ENCODE measurements around the gene PGLYRP1.
A peak's percentile ranks its signal among the peaks of the same experiment; 100 is the strongest.

The PGLYRP1 gene

DNA sequence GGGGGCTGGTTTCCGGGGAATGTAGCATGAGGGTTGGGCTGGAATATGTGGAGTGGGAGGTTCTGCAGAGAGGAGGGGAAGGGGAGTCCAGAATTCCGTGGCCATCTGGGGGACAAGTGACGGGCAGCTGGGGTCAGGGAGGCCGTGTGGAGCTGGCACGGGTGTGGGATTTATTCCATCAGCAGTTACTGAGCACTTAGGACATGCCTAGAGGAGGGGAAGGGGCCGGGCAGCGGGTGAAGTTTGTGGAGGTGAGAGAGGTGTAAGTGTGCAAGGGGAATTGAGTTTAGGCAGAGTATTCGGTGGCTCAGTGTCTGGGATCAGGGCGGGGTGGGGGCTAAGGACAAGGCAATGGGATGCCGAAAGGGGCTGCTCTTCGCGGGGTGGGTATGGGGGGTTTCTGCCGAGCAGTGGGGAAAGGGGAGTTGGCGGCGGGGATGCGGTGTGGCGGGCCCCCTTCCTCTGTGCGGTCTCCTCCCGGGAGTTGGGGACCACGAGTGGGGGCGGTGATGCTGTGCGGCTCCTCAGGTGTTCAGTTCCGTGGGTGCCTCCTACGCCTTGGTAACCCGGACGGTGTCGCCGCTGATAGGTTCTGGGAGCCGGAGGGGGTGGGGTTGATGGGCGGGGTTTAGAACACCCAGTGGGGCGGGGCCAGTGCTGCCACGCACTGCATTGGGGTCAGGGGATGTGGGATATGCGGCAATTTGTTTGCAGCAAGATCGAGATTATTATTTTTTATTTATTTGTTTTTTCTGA lies 22.2 kb downstream of the PGLYRP1 start:
- DNase-seq = no peak

DNA sequence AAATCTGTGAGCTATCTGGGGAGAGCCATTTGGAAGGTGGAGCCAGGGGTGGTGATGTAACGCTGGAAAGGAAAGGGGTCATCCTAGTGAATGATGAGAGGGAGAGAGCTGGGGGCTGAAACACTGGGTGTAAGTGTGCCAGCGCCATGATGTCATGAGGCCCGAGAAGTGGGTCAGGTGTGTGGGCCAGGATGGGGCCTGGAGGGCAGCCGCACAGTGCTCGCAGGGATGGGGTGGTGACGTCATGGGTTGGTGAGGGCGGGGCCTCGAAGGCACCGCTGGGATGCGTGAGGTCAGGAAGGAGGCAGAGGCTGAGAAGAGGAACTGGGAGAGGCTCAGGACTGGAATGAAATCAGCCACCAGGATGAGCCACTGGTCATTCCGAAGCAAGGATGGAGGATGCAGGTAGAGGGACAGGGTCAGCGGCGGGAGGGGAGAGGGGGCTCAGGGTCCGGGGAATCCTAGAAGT lies 23.2 kb downstream of the PGLYRP1 start:
- DNase-seq = peak; percentile 26 to 59 (median 46)

GRCh38 chr19:45998834-45999233 lies 24.0 kb downstream of the PGLYRP1 start:
- no peak for DNase-seq

DNA sequence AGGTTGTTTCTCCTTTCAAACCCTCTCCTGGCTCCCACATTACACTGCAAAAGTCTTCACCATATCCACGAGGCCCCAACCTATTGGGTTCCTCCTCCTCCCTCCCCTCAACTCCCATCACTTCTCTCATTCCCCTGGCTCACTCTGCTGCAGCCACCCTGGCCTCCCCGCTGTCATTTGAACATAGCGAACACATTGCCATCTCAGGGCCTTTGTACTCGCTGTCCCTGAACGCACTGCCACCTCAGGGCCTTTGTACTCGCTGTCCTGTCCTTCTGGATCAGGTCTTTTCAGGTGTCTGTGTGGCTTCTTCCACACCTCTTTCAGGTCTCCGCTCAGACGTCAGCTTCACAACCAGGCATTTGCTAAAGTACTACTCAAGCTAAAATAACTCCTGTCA lies 25.9 kb downstream of the PGLYRP1 start:
- DNase-seq = no peak

DNA sequence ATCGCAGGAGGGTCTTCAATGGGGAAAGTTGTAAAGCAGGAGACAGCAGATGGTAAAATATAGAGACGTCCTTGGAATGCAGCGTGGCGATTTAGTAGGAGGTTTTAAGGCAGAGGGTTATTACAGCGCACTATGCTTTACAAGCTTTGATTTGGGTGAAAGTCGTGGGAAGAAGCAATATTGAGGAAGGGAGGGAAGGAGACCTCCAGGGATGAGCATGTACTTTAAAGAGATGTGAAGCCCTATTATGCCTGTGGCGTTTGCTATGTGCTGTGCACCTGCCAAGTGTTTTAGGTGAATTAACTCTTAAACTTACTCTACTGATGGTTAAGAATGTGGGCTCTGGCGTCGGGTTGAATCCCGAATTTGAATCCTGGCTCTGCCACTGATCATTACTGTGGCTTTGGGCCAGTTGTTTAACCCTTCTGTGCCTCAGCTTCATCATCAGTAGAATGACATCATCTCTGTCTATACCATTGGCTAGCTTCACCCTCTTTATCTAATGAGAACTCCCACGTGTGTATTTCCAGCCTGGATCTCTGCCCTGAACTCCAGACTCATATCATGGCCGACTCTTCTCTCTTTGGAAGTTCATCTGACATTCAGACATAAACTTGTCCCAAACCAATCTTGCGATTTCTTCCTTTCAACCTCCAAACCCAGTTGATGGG lies 27.0 kb downstream of the PGLYRP1 start:
- peak in 2 of 4 experiments; percentile 10 to 14 for DNase-seq

DNA sequence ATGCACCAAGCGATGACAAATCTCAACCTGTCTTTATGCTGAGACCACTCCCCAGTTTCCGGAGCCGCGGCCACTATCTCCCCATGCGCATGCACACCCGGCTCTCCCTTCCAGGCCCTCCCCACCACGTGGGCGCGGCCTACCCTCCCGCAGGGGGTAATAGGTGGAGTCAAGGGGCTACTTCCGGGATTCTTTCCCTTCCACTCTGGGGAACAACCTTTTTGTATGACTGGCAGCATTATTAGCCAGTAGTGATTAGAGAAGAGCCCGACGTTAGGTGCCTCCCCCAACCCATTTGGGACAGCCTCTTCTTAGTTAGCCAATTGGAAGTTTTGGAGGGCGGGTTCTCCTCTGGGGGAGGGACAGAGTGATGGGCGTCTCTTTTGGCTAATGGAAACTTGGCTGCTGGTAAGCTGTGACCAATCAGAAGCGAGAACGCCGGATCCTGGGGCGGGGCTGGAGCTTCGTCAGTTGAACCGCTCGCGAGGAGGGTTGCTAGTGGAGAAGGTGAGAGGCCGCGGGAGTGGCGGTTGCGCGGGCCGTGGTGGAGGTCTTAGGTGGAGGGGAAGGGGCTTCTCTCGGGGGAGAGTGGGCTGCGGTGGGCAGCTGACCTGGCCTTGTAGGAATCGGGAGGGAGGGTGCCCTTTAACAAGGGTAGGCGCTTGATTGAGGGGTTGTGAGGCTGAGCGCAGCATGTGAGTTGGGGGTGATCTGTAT lies 27.7 kb downstream of the PGLYRP1 start, which contains the start of gene CCDC61:
Gene CCDC61, plus strand, starts transcription at position 470 of the 717 bp plus-strand sequence. CDS start 7,552 bp downstream, outside the sequence.
- DNase-seq = peak; percentile 98 to 100 (median 99)

DNA sequence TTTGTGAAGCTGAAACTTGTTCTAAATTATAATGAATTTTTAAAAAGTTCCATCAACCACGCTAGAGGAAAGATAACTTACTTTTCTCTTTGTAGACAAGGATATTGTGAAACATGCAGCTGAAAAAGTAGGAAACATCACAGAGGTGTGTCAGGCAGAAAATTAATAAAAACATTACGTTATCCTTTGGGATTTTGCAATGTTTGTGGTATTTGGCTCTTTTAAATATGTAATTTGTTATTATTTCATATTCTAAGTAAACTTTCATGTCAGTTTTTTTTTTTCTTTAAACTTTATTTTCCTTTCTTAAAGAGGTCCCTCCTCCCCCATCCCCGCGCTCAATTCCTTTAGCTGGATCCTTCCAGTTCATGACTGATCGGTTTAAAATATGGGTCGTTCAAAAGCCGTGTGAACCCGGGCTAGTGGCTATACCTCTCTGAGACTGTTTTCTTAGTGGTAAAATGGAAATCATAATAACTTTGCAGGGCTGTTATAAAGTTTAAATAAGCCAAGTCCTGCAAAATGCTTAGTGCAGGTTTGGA lies 28.3 kb downstream of the PGLYRP1 start:
- DNase-seq = peak in 1 of 4 experiments; percentile 9

- no peak for DNase-seq
Observed at GRCh38 chr19:45990113-45990728, 32.6 kb downstream of the PGLYRP1 start.

DNA sequence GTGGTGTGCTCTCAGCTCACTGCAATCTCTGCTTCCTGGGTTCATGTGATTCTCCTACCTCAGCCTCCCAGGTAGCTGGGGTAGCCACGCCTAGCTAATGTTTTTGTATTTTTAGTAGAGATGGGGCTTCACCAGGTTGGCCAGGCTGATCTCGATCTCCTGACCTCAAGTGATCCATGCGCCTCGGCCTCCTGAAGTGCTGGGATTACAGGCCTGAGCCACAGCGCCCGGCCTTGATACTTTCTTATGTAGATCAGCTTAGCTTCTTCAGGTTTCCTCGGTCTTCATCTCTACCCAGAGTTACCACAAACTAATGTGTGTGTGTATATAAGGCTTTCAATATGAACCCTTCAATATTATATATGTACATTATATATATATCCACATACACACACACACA lies 37.5 kb downstream of the PGLYRP1 start:
- DNase-seq = no peak

DNA sequence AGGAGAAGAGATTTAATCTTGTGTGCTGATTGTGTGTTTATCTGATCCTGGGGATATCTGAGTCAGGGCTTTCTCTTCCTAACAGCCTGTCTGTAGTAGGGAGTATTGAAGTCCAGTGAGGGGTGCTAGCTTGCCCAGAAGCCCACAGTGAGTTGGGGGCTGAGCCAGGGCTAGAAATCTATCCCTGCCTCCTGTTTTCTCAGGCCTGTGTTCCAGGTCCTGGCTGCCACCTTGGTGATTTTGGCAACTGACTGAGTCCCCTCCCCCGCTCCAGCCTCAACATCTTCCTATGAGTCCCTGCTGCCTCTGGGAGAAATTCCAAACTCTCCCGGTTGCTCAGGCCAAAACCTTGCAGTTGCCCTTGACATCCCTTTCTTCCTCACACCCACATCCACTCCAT lies 41.5 kb downstream of the PGLYRP1 start:
- DNase-seq = no peak

- DNase-seq = no peak
Observed at GRCh38 chr19:45978156-45978555, 44.7 kb downstream of the PGLYRP1 start.

GRCh38 chr19:45976178-45976577 lies 46.7 kb downstream of the PGLYRP1 start:
- no peak for DNase-seq

GRCh38 chr19:45975306-45976070 lies 47.4 kb downstream of the PGLYRP1 start:
- DNase-seq = no peak

DNA sequence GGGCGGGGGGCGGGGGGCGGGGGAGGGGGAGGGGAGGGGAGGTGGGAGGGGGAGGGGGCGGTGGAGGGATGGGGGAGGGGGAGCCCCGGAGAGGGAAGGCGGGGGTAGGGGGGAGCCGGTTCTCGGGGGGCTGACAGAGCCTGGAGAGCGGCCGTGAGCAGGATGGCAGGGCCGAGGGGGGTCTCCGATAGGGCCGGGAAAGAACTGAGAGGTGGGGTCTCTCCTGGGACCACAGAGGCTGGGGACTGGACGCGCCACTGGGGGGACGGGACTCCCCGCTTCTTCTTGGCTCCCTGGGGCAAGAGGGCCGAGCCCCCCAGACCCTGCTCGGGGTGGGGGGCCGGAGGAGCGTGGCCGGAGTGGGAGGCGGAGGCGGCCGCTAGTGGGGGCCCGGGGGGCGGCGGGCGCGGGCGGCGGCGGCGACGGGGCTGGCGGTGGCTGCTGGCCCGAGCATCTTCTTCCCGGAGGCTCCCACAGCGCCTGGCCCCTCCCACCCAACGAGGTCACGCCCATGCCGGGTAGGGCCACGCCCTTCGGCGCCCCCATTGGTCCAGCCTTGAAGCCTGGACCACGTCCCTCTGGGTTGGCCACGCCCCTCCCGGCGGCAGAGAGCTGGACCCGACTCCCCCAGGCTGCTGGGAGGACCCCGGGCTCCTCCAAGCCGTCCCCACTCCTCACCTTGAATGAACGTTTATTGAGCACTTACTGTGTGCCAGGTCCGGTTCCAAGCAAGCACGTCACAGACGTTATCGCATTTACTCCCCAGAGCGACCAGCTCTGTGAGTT lies 49.1 kb downstream of the PGLYRP1 start, which contains the start of gene NOVA2:
Gene NOVA2, minus strand, starts transcription at position 313 of the 786 bp plus-strand sequence. CDS start 514 bp downstream, outside the sequence.
- peak; percentile 15 to 48 (median 24) for DNase-seq

GRCh38 chr19:45972947-45973540 lies 49.8 kb downstream of the PGLYRP1 start:
- no peak for DNase-seq

DNA sequence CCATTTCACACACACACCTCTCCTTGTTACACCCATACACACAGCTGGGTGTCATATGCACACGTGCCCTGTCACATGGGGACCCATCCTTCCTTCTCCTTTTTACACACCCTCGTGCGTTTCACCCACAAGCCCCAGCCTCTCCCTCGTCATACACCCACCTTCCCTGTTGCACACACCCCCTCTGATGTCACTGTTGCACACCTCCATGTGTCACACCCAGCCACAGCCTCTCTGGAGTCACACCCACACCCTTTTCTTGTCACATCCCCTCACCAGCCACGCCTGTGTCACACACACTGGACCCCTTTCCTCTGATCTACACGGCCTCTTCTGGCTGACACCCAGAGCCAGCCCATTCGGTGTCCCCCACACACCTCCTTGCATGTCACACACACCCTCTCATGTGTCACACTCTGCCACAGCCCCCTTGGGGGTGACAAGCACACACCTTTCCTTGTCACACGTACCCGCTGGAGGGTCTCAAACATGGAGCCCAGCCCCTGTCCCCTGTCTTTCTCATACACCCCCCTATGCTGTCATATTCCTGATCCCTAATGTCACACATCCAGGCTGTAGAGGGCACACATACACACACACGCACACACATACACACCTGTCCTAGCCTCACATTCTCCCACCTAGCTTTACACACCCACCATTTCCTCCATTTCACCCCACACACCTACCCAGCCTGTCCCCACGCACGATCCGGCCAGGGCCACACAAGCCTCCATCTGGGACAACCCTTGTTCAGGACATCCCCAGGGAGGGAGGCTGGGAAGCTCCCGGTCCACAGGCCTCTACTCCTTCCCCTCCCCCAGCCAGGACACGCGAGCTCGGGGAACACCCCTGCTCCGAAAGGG lies 50.5 kb downstream of the PGLYRP1 start:
- peak; percentile 49 to 68 (median 56) for DNase-seq

- DNase-seq = no peak
Observed at GRCh38 chr19:45971260-45971902, 51.5 kb downstream of the PGLYRP1 start.

- no peak for DNase-seq
Observed at GRCh38 chr19:45969676-45970075, 53.2 kb downstream of the PGLYRP1 start.
